Thyroid gland (tissue), 4 donors: ENCODE data around the gene FPR2. TPM values are rescaled to one million over a fixed set of nuclear protein-coding genes. Genes with fewer than 3 reads are reported as not detected.

Experiments
- DNase-seq, 2 donors: peaks; one replicate each; pipeline ENCODE4 v3.0.0-alpha.2; 2019
- H3K27ac ChIP-seq, 3 donors: fragments of 200-600 bp; sonication (generic); 1 replicate in 2 of 3; 2 replicates in 1 of 3; pipeline ENCODE4 v1.5.1; 2016 to 2019; ENCODE audit warnings: mild to moderate bottlenecking in 1 of 3, moderate library complexity in 1 of 3
- H3K27me3 ChIP-seq: fragments of 200-600 bp; sonication (generic); one replicate; pipeline ENCODE4 v1.5.1; 2019
- H3K36me3 ChIP-seq, 2 donors: fragments of 200-600 bp; sonication (generic); one replicate each; pipeline ENCODE4 v1.5.1; 2016 to 2019
- H3K4me1 ChIP-seq, 2 donors: fragments of 200-600 bp; sonication (generic); one replicate each; pipeline ENCODE4 v1.5.1; 2017 to 2019
- H3K4me3 ChIP-seq, 3 donors: fragments of 200-600 bp; sonication (generic); replicated peaks in 1 of 3; 1 replicate in 2 of 3; 2 replicates in 1 of 3; pipeline ENCODE4 v1.5.1; 2016; ENCODE audit warnings: mild to moderate bottlenecking in 1 of 3
- H3K9me3 ChIP-seq: fragments of 200-600 bp; sonication (generic); one replicate; pipeline ENCODE4 v1.5.1; 2017
- POLR2A ChIP-seq, 2 donors: fragments of 450-650 bp; IDR thresholded peaks; one replicate each; pipeline ENCODE4 v1.6.1; 2017; ENCODE audit warnings: antibody characterized with exemption in 2 of 2, mild to moderate bottlenecking in 2 of 2, moderate library complexity in 1 of 2
- WGBS, 2 donors: methylation state at CpG; one replicate each; pipeline ENCODE4 v1.1.5; 2017; 5-methylcytosine and 5-hydroxymethylcytosine counted together
- intact Hi-C: fragments of 100-400 bp; cut with DNase I; formaldehyde crosslinking; loops from one replicate; pipeline ENCODE4 v1.15.1; 2023
- total RNA-seq, 4 donors: library from RNA; depleted of rRNA; stranded (reverse); fragments of >200 nt; gene quantifications; one replicate each; pipeline ENCODE4 v1.2.3, GENCODE V29; 2016
- TF ChIP-seq, protein P1 (sequence below), 6 experiments: fragments of 200-600 bp in 3 of 6; fragments of 450-650 bp in 3 of 6; sonication (generic) in 3 of 6; IDR thresholded peaks; one replicate each; pipeline ENCODE4 v1.5.1; 2016 to 2019; ENCODE audit warnings: antibody characterized with exemption in 6 of 6, mild to moderate bottlenecking in 2 of 6, inconsistent platforms in 1 of 6, moderate library complexity in 1 of 6

The FPR2 gene
- total RNA-seq, 4 donors from 2014 or later: 0.11 to 0.94 (median 0.39) TPM; not detected in 1

DNA sequence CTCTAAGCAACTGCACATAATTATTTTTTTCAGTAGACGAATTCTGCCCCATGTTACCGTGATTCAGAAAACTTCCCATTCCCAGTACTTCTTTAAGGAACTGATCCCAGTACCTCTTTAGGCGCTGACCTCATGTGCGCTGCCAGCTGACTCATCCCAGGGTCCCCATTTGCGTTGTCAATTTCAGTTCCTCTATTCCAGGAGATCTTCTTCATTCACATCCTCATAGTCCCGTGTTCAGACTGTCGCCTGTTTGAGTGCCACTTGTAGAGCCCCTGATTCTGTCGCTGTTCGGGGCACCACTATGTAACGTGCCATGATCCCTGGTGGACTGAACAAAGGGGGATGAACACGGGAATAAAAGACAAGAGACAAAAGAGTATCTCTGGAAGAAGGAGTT, 50.4 kb downstream of the FPR2 start:
- intact Hi-C loops: no loop called here
- peak in 1 of 2 donors; percentile 8 for DNase-seq
- WGBS, 2 donors: 91% methylated on average over 11 of the region's 11 CpGs
- Histone ChIP-seq H3K9me3 (no peaks in the 10 kb centered on the region), H3K27me3 (no peaks in the 10 kb centered on the region), H3K4me1 (no peaks in the 10 kb centered on the region), H3K27ac (no peak overlapping the region), H3K4me3 (no peak overlapping the region), H3K36me3 (no peaks in the 10 kb centered on the region)
- no peak for TF ChIP-seq POLR2A (IDR thresholded peaks at IDR 0.05)
- TF ChIP-seq, protein P1, sequence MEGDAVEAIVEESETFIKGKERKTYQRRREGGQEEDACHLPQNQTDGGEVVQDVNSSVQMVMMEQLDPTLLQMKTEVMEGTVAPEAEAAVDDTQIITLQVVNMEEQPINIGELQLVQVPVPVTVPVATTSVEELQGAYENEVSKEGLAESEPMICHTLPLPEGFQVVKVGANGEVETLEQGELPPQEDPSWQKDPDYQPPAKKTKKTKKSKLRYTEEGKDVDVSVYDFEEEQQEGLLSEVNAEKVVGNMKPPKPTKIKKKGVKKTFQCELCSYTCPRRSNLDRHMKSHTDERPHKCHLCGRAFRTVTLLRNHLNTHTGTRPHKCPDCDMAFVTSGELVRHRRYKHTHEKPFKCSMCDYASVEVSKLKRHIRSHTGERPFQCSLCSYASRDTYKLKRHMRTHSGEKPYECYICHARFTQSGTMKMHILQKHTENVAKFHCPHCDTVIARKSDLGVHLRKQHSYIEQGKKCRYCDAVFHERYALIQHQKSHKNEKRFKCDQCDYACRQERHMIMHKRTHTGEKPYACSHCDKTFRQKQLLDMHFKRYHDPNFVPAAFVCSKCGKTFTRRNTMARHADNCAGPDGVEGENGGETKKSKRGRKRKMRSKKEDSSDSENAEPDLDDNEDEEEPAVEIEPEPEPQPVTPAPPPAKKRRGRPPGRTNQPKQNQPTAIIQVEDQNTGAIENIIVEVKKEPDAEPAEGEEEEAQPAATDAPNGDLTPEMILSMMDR (IDR thresholded peaks at IDR 0.05): no peak

DNA sequence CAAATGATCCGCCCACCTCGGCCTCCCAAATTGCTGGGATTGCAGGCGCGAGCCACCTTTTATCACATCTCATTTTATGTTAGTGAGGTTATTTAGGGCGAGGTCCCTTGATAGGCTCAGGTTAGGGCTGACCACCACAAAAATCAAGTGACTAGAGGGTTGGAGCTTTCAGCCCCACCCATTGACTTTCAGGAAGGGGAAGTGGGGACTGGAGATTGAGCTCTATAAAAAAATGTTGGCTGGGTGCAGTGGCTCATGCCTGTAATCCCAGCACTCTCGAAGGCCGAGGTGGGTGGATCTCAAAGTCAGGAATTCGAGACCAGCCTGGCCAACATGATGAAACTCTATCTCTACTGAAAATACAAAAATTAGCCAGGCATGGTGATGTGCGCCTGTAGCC, 54.1 kb downstream of the FPR2 start:
- TF ChIP-seq, protein P1 (IDR thresholded peaks at IDR 0.05): no peak
- no peak for TF ChIP-seq POLR2A (IDR thresholded peaks at IDR 0.05)
- intact Hi-C loops: no loop called here

DNA sequence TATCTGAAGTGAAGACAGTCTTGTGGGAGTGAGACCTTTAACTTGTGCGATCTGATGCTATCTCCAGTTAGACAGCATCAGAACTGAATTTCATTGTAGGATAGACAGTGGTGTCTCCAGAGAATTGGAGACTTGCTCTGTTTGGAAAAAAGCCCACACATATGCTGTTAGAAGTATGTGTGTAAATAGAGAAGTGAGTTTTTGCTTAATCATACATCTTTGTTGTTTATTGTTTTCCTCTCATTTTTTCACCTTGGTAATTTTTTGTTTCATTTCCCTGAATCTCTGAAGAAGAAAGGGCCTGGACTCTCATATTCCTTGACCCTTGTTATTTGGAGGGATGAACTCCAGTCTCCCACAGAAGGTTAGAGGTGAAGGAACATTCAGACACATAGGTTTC, 55.7 kb downstream of the FPR2 start:
- intact Hi-C loops: no loop called here
- H3K36me3 ChIP-seq: no peaks in the 10 kb centered on the region
- TF ChIP-seq, protein P1 (IDR thresholded peaks at IDR 0.05): no peak
- no peak for TF ChIP-seq POLR2A (IDR thresholded peaks at IDR 0.05)
- H3K9me3 ChIP-seq: no peaks in the 10 kb centered on the region
- no peak overlapping the region for H3K4me3 ChIP-seq
- no peak overlapping the region for H3K27ac ChIP-seq
- no peak for DNase-seq
- H3K4me1 ChIP-seq: no peaks in the 10 kb centered on the region
- 91 to 92% methylated on average over 1 of the region's 1 CpG for WGBS, 2 donors
- no peaks in the 10 kb centered on the region for H3K27me3 ChIP-seq

More for the DNA sequence above, 54.1 kb downstream of the FPR2 start:
- WGBS, 2 donors: 85 to 92% methylated on average over 9 of the region's 9 CpGs
- H3K4me3 ChIP-seq: no peak overlapping the region
- no peaks in the 10 kb centered on the region for H3K4me1 ChIP-seq
- no peak for DNase-seq
- no peaks in the 10 kb centered on the region for H3K36me3 ChIP-seq
- H3K27me3 ChIP-seq: no peaks in the 10 kb centered on the region
- H3K27ac ChIP-seq: no peak overlapping the region
- H3K9me3 ChIP-seq: no peaks in the 10 kb centered on the region

DNA sequence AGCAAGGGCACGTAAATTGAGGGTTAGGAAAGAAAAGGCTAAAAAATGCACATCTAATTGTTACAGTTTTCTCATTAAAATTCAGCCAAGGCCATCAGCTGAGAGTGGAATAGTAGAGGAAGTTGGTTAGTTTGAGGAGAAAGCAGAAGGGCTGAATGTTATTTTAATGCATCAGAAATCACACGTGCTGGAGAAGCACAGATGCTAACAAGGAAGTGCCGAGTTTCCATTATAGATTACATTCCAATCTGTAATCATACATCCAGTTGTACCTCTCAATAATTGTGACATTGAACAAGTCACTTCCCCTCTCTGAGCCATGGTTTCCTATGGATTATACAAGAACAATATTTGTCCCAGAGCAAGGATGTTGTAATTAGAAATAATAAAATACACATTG, 59.0 kb downstream of the FPR2 start:
- TF ChIP-seq, protein P1 (IDR thresholded peaks at IDR 0.05): no peak
- TF ChIP-seq POLR2A (IDR thresholded peaks at IDR 0.05): no peak

More for the DNA sequence above, 59.0 kb downstream of the FPR2 start:
- intact Hi-C loops: no loop called here
- H3K36me3 ChIP-seq: no peaks in the 10 kb centered on the region
- no peaks in the 10 kb centered on the region for H3K9me3 ChIP-seq
- no peaks in the 10 kb centered on the region for H3K4me1 ChIP-seq
- H3K27ac ChIP-seq: no peak overlapping the region
- no peak overlapping the region for H3K4me3 ChIP-seq
- 53 to 58% methylated on average over 3 of the region's 3 CpGs for WGBS, 2 donors
- H3K27me3 ChIP-seq: no peaks in the 10 kb centered on the region
- no peak for DNase-seq

Other genes with a start within 250 kb of the FPR2 start
- gene SIGLEC6, start 229.5 kb upstream of the FPR2 start, total RNA-seq: not detected
- 10 to 100 TPM in 1 of 4 donors, 1 to 10 TPM in 3; 9.0 to 12.9 (median 9.4) TPM for gene ZNF175, start 189.9 kb upstream of the FPR2 start, total RNA-seq
- gene SIGLEC5, start 130.8 kb upstream of the FPR2 start, total RNA-seq: under 1 TPM in 3 of 4 donors, not detected in 1; 0.27 to 0.92 (median 0.44) TPM
- gene SIGLEC14, start 114.4 kb upstream of the FPR2 start, total RNA-seq: 1 to 10 TPM in 2 of 4 donors, under 1 TPM in 1, not detected in 1; 0.22 to 6.2 (median 1.7) TPM
- 10 to 100 TPM; 11.9 to 26.2 (median 20.4) TPM for gene SPACA6, start 67.8 kb upstream of the FPR2 start, total RNA-seq
- 1 to 10 TPM in 2 of 4 donors, not detected in 2; 1.1 to 1.5 TPM for gene HAS1, start 37.2 kb upstream of the FPR2 start, total RNA-seq
- 1 to 10 TPM; 1.7 to 5.8 (median 3.3) TPM for gene FPR1, start 9.3 kb upstream of the FPR2 start, total RNA-seq
- 1 to 10 TPM; 1.6 to 9.7 (median 2.7) TPM for gene FPR3, start 34.0 kb downstream of the FPR2 start, total RNA-seq
- 10 to 100 TPM; 20.8 to 34.9 (median 22.2) TPM for gene ZNF577, start 126.8 kb downstream of the FPR2 start, total RNA-seq
- 10 to 100 TPM; 10.5 to 19.1 (median 14.9) TPM for gene ZNF649, start 143.8 kb downstream of the FPR2 start, total RNA-seq
- 10 to 100 TPM in 3 of 4 donors, 1 to 10 TPM in 1; 7.9 to 27.7 (median 15.6) TPM for gene ZNF613, start 166.3 kb downstream of the FPR2 start, total RNA-seq
- gene ZNF350, start 225.7 kb downstream of the FPR2 start, total RNA-seq: 10 to 100 TPM; 12.0 to 27.4 (median 16.4) TPM
- 10 to 100 TPM; 19.5 to 36.9 (median 20.6) TPM for gene ZNF615, start 247.0 kb downstream of the FPR2 start, total RNA-seq